Vagina (tissue), 2 donors: ENCODE results near the gene ZNF561.

Source experiments
- POLR2A ChIP-seq, 2 donors: fragments of 450-650 bp; IDR thresholded peaks; one replicate each; pipeline ENCODE4 v1.6.1; 2017; ENCODE audit warnings: antibody characterized with exemption in 2 of 2, mild to moderate bottlenecking in 2 of 2, moderate library complexity in 2 of 2
- POLR2AphosphoS5 ChIP-seq, 2 donors: sonication (generic); formaldehyde crosslinking; IDR thresholded peaks; one replicate each; pipeline ENCODE4 v1.9.0; 2017; ENCODE audit warnings: antibody characterized with exemption in 2 of 2, mild to moderate bottlenecking in 2 of 2, low read depth in 1 of 2; ENCODE audit not compliant: insufficient read depth in 1 of 2
- TF ChIP-seq, protein P1 (sequence below), 3 experiments: fragments of 450-650 bp in 2 of 3; fragments of 200-600 bp in 1 of 3; sonication (generic) in 1 of 3; IDR thresholded peaks; one replicate each; pipeline ENCODE4 v1.5.1; 2017 to 2019; ENCODE audit warnings: antibody characterized with exemption in 3 of 3, mild to moderate bottlenecking in 2 of 3, moderate library complexity in 2 of 3

DNA sequence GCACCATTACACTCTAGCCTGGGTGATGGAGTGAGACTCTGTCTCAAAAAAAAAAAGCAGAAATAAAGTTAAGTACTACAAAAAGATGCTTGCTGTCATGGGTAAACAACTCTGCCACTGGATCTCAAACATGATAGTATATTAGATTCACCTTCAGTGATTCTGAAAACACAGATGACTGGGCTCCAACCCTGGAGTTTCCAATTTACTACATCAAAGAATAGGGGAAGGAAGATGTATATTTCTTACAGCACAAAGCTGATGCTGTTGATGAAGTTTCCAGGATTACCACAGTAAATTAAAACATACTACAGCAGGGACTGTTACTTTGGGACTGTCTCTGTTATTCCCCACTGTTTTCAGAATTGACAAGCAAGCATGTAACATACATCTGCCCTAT is 5.2 kb downstream of the ZNF561 start:
- TF ChIP-seq, protein P1, sequence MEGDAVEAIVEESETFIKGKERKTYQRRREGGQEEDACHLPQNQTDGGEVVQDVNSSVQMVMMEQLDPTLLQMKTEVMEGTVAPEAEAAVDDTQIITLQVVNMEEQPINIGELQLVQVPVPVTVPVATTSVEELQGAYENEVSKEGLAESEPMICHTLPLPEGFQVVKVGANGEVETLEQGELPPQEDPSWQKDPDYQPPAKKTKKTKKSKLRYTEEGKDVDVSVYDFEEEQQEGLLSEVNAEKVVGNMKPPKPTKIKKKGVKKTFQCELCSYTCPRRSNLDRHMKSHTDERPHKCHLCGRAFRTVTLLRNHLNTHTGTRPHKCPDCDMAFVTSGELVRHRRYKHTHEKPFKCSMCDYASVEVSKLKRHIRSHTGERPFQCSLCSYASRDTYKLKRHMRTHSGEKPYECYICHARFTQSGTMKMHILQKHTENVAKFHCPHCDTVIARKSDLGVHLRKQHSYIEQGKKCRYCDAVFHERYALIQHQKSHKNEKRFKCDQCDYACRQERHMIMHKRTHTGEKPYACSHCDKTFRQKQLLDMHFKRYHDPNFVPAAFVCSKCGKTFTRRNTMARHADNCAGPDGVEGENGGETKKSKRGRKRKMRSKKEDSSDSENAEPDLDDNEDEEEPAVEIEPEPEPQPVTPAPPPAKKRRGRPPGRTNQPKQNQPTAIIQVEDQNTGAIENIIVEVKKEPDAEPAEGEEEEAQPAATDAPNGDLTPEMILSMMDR (IDR thresholded peaks at IDR 0.05): no peak
- TF ChIP-seq POLR2A (IDR thresholded peaks at IDR 0.05) (no peak), POLR2AphosphoS5 (IDR thresholded peaks at IDR 0.05; ENCODE audit: insufficient read depth in 1 of 2, low read depth in 1 of 2) (no peak)
